Hepatocyte (in vitro differentiated cells): ENCODE data around the gene SHC3. TPM values are rescaled to one million over a fixed set of nuclear protein-coding genes. Genes with fewer than 3 reads are reported as not detected.

ENCODE experiments used
- DNase-seq: peaks from one replicate; pipeline ENCODE4 v3.0.0-alpha.2; 2016; ENCODE audit warnings: low spot score
- H2AFZ ChIP-seq: fragments of 200-600 bp; sonication (generic); 2 replicates; pipeline ENCODE4 v1.6.0; 2016; ENCODE audit warnings: antibody characterized with exemption, mild to moderate bottlenecking
- H3K27ac ChIP-seq: fragments of 200-600 bp; sonication (generic); 2 replicates; pipeline ENCODE4 v1.5.1; 2016; ENCODE audit warnings: mild to moderate bottlenecking
- H3K27me3 ChIP-seq: fragments of 200-600 bp; sonication (generic); 2 replicates; pipeline ENCODE4 v1.6.1; 2016
- H3K36me3 ChIP-seq: fragments of 200-600 bp; sonication (generic); replicated peaks from 2 replicates; pipeline ENCODE4 v1.5.1; 2016; ENCODE audit warnings: low read depth; ENCODE audit not compliant: insufficient read depth
- H3K4me1 ChIP-seq: fragments of 200-600 bp; sonication (generic); 2 replicates; pipeline ENCODE4 v1.5.1; 2016; ENCODE audit warnings: mild to moderate bottlenecking, moderate library complexity; ENCODE audit not compliant: insufficient read depth
- H3K4me2 ChIP-seq: fragments of 200-600 bp; sonication (generic); 2 replicates; pipeline ENCODE4 v1.6.0; 2016
- H3K4me3 ChIP-seq: fragments of 200-600 bp; sonication (generic); 2 replicates; pipeline ENCODE4 v1.5.1; 2016; ENCODE audit warnings: mild to moderate bottlenecking
- H3K79me2 ChIP-seq: fragments of 200-600 bp; sonication (generic); 2 replicates; pipeline ENCODE4 v1.6.0; 2017; ENCODE audit warnings: mild to moderate bottlenecking
- H3K9me2 ChIP-seq: fragments of 200-600 bp; sonication (generic); replicated peaks from 2 replicates; pipeline ENCODE4 v1.6.0; 2017; ENCODE audit warnings: mild to moderate bottlenecking; ENCODE audit not compliant: insufficient read depth
- H3K9me3 ChIP-seq: fragments of 200-600 bp; sonication (generic); 2 replicates; pipeline ENCODE4 v1.5.1; 2016; ENCODE audit warnings: low read depth, mild to moderate bottlenecking
- H4K20me1 ChIP-seq: fragments of 200-600 bp; sonication (generic); 2 replicates; pipeline ENCODE4 v1.6.0; 2016; ENCODE audit warnings: mild to moderate bottlenecking; ENCODE audit not compliant: insufficient read depth, poor library complexity, severe bottlenecking
- CTCF ChIP-seq: fragments of 200-600 bp; sonication (generic); IDR thresholded peaks from 2 replicates; pipeline ENCODE4 v1.5.1; 2016; ENCODE audit warnings: antibody characterized with exemption, mild to moderate bottlenecking; ENCODE audit not compliant: poor library complexity
- EZH2 ChIP-seq: fragments of 200-600 bp; sonication (generic); IDR thresholded peaks from 2 replicates; pipeline ENCODE4 v1.6.1; 2016; ENCODE audit warnings: antibody characterized with exemption, mild to moderate bottlenecking, borderline replicate concordance
- EZH2phosphoT487 ChIP-seq: fragments of 200-600 bp; sonication (generic); IDR thresholded peaks from one replicate; pipeline ENCODE4 v1.6.1; 2018; ENCODE audit warnings: antibody characterized with exemption, mild to moderate bottlenecking, low read depth, moderate library complexity; ENCODE audit not compliant: unreplicated experiment, severe bottlenecking
- WGBS: methylation state at CpG from one replicate; pipeline ENCODE4 v1.1.6; 2016; ENCODE audit warnings: low lambda C conversion rate; ENCODE audit errors: missing lambda C conversion rate; 5-methylcytosine and 5-hydroxymethylcytosine counted together
- polyA plus RNA-seq: library from polyadenylated mRNA; unstranded; fragments of >200 nt; fragmentation: Nextera tagmentation; extraction: Ambion mirVana; gene quantifications from 2 replicates; pipeline ENCODE4 v1.2.1, GENCODE V29; 2016
- total RNA-seq: library from RNA; depleted of rRNA; stranded (reverse); fragments of >200 nt; gene quantifications from 2 replicates; pipeline ENCODE4 v1.2.3, GENCODE V29; 2014

SHC3 gene
- total and polyA plus RNA-seq, 2 experiments from 2014 or later, result 1.5 to 1.8 TPM

GRCh38 chr9:89054865-89055495 lies 123.6 kb downstream of the SHC3 start:
- Histone ChIP-seq H3K79me2 (no peaks in the 10 kb centered on the region), H3K27ac (no peak overlapping the region), H2AFZ (no peak overlapping the region), H3K4me3 (no peak overlapping the region), H3K9me2 (no peaks in the 10 kb centered on the region), H4K20me1 (no peaks in the 10 kb centered on the region), H3K36me3 (no peaks in the 10 kb centered on the region), H3K27me3 (no peaks in the 10 kb centered on the region), H3K4me1 (no peaks in the 10 kb centered on the region), H3K4me2 (no peak overlapping the region), H3K9me3 (no peaks in the 10 kb centered on the region)
- TF ChIP-seq CTCF, result no peak
- no peak for TF ChIP-seq EZH2
- TF ChIP-seq EZH2phosphoT487, result no peak
- WGBS, result 96% methylated on average over 8 of the region's 8 CpGs
- DNase-seq, result no peak

- Histone ChIP-seq H3K4me2 (no peak overlapping the region), H3K9me2 (no peaks in the 10 kb centered on the region), H3K4me1 (no peaks in the 10 kb centered on the region), H3K27me3 (no peaks in the 10 kb centered on the region), H3K4me3 (no peak overlapping the region), H3K79me2 (no peaks in the 10 kb centered on the region), H3K36me3 (no peaks in the 10 kb centered on the region), H3K9me3 (no peaks in the 10 kb centered on the region), H4K20me1 (no peaks in the 10 kb centered on the region), H2AFZ (no peak overlapping the region), H3K27ac (peak overlapping the region; percentile 80)
- DNase-seq, result no peak
- WGBS, result 90% methylated on average over 5 of the region's 5 CpGs
- TF ChIP-seq CTCF (no peak), EZH2 (no peak), EZH2phosphoT487 (no peak)
Measured at GRCh38 chr9:89053301-89053700, 125.3 kb downstream of the SHC3 start.

- H3K27ac ChIP-seq, result peak overlapping the region; percentile 80
- 83% methylated on average over 6 of the region's 6 CpGs for WGBS
- H4K20me1 ChIP-seq, result no peaks in the 10 kb centered on the region
- no peak overlapping the region for H3K4me2 ChIP-seq
- no peaks in the 10 kb centered on the region for H3K9me3 ChIP-seq
- no peak overlapping the region for H3K4me3 ChIP-seq
- DNase-seq, result peak; percentile 30
- H3K79me2 ChIP-seq, result no peaks in the 10 kb centered on the region
- TF ChIP-seq EZH2 (no peak), CTCF (no peak), EZH2phosphoT487 (no peak)
- no peaks in the 10 kb centered on the region for H3K27me3 ChIP-seq
- no peaks in the 10 kb centered on the region for H3K36me3 ChIP-seq
- H2AFZ ChIP-seq, result no peak overlapping the region
- H3K9me2 ChIP-seq, result no peaks in the 10 kb centered on the region
- no peaks in the 10 kb centered on the region for H3K4me1 ChIP-seq
Measured at GRCh38 chr9:89052470-89053097, 126.0 kb downstream of the SHC3 start.
